DOHH2 (cell line): ENCODE measurements around the gene NTMT1.

Experiments
- EZH2phosphoT487 ChIP-seq: fragments of 200-600 bp; sonication (generic); IDR thresholded peaks from 2 replicates; pipeline ENCODE4 v1.6.1; 2017; ENCODE audit warnings: borderline replicate concordance, mild to moderate bottlenecking, antibody characterized with exemption, low read length, moderate library complexity, mixed read lengths
- TF ChIP-seq, protein P1 (sequence below): fragments of 200-600 bp; sonication (generic); IDR thresholded peaks from one replicate; pipeline ENCODE4 v1.5.1; 2014; ENCODE audit warnings: antibody characterized with exemption, mild to moderate bottlenecking, low read depth, low read length; ENCODE audit not compliant: poor library complexity, severe bottlenecking

DNA sequence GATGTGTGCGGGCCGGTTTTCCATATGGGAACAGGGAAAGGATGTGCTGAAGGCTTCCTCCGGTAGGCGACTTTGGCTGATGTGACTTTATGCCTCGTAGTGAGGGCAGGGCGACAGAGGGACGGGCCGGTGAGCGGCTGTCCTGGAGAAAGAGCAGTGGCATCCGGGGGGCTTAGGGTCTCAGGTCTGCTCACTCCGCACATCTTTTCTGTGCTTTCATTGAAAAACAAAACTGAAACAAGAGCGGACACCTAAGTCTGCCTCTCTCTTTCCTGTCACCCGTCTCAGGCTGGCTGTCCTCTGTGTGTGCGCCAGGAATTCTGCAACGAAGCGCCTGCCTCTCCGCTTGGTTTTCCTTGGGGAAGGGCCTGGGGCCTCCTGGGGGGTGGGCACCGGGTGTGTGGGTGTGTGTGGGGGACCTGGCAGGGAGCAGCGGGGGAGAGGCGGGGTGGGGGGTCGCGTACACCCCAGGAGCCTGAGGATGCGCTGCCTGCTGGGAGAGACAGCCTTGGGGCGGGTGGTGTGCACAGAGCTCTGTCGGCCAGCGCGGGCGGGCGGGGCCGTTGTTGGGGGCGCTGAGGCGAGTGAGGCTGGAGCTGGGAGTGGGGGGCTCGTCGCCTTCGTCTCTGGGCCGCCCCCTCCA, 38.9 kb downstream of the NTMT1 start:
- TF ChIP-seq, protein P1, sequence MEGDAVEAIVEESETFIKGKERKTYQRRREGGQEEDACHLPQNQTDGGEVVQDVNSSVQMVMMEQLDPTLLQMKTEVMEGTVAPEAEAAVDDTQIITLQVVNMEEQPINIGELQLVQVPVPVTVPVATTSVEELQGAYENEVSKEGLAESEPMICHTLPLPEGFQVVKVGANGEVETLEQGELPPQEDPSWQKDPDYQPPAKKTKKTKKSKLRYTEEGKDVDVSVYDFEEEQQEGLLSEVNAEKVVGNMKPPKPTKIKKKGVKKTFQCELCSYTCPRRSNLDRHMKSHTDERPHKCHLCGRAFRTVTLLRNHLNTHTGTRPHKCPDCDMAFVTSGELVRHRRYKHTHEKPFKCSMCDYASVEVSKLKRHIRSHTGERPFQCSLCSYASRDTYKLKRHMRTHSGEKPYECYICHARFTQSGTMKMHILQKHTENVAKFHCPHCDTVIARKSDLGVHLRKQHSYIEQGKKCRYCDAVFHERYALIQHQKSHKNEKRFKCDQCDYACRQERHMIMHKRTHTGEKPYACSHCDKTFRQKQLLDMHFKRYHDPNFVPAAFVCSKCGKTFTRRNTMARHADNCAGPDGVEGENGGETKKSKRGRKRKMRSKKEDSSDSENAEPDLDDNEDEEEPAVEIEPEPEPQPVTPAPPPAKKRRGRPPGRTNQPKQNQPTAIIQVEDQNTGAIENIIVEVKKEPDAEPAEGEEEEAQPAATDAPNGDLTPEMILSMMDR: no peak
- no peak for TF ChIP-seq EZH2phosphoT487
